ENCODE data around the gene DTHD1. TPM values are rescaled to one million over a fixed set of nuclear protein-coding genes. Genes with fewer than 3 reads are reported as not detected.
A peak's percentile ranks its signal among the peaks of the same experiment; 100 is the strongest.

Gene DTHD1
- total RNA-seq, 1 experiment from 2014 or later, result not detected

DNA sequence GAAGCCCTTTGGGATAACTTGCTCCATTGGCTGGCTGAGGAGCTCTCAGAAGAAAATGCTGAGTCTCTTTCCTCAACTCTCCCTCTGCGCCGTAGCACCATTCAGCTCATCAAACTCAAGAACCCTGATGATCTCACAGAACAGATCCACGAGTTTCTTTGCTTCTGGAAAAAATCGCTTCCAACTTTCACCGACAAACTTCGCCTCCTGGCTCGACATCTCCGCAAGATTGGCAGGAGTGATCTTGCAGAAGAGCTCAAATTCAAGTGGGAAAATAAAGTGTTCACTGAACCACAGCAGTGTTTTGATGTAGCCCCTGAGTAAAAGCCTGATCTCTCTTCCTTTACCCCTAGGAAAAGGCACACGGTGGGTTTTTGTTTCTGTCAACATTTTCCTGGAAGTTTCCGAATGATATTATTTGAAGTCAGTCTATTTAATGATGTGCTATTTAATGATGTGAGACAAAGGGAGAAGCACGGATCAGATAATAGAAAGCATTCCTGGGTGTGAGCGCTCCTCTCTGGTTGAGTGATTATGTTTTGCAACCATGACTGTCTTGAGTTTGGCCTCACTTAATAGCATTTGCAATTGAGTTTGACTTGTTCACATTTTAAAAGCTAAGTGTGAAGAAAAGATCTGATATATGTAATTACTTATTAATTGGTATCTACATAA lies 62.2 kb downstream of the DTHD1 start:
- no peak for DNase-seq (ENCODE audit: low read depth)

- no peak for DNase-seq (ENCODE audit: low read depth)
These were observed 67.1 kb downstream of the DTHD1 start for GRCh38 chr4:36348403-36348938.

DNA sequence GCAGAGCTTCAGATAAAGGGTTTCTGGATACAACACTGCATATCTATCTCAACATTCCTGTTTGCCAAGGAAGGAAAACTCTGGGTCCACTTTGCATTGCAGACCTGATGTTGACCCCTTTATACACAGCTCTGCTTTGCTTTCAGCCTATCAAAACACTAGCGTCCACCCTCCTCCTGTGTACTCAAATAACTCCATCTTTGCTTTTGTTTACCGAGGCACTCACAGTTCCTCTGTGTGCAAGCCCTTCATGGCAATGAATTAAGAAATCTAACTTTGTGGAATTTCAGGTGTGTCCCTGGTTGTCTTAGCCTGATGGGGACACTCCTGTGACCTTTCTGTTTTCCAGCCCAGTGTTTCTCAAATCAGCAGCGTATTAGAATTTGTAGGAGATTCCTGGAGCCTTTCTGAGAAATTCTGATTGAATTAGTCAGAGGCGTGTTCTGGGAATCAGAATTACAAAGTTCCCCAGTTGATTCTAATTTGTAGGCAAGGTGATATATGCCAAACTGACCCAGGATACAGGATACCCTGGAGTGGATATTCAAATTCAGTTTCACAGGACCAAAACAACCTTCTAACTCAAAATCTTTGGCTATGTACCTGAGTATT lies 68.6 kb downstream of the DTHD1 start:
- no peak for DNase-seq (ENCODE audit: low read depth)

DNA sequence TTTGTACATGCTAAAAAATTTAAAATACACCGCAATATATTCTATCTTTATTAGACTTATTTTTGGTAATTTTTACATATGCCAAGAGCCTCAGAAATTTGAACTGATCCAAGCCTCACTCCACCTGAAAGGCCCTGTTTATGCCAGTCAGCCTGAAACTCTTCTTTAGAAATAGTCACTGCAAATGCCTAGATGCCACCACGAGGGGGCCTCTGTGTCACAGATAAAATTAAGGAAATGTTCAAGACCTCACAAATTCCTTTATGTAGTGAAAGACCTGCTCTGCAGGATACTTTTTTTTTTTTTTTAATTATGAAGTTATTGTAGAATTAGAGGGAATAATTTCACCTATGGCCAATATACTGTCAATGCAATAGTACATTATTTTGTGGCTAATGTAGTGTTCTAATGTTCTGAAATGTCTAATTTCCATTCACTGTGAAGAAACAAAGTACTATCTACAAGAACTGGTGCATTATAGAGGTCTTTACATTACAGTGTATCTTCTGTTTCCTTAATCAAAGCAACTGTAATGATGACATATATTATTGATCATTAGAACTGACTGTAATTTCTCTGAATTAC lies 69.8 kb downstream of the DTHD1 start:
- peak; percentile 2 for DNase-seq (ENCODE audit: low read depth)

- DNase-seq (ENCODE audit: low read depth), result no peak
These were observed 72.6 kb downstream of the DTHD1 start for GRCh38 chr4:36353998-36354397.

GRCh38 chr4:36358173-36358572 lies 76.8 kb downstream of the DTHD1 start:
- no peak for DNase-seq (ENCODE audit: low read depth)

DNA sequence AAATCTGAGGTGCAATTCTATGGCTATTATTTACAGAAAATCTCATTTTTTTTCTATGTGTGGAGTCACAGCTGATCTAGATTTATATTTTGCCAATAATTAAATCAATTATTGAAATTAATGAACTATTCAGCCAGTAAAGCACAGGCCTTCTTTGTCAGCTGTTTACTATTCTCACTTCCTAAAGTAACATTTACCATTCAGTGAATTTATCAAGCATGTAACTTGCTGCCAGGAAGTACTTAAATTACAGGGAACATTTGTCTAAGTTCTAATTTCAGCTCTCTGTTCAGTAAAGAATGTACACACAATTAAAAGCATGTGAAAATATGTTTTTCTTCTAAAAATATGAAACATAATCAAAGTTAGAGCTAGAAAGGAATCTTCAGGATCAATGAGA lies 79.3 kb downstream of the DTHD1 start:
- DNase-seq (ENCODE audit: low read depth), result no peak

GRCh38 chr4:36363024-36363423 lies 81.6 kb downstream of the DTHD1 start:
- DNase-seq (ENCODE audit: low read depth), result no peak

- DNase-seq (ENCODE audit: low read depth), result no peak
These were observed 93.6 kb downstream of the DTHD1 start for GRCh38 chr4:36374836-36375511.

- DNase-seq (ENCODE audit: low read depth), result no peak
These were observed 104.6 kb downstream of the DTHD1 start for GRCh38 chr4:36385951-36386571.

- no peak for DNase-seq (ENCODE audit: low read depth)
These were observed 105.3 kb downstream of the DTHD1 start for GRCh38 chr4:36386691-36387090.

- DNase-seq (ENCODE audit: low read depth), result no peak
These were observed 107.3 kb downstream of the DTHD1 start for GRCh38 chr4:36388710-36389109.

DNA sequence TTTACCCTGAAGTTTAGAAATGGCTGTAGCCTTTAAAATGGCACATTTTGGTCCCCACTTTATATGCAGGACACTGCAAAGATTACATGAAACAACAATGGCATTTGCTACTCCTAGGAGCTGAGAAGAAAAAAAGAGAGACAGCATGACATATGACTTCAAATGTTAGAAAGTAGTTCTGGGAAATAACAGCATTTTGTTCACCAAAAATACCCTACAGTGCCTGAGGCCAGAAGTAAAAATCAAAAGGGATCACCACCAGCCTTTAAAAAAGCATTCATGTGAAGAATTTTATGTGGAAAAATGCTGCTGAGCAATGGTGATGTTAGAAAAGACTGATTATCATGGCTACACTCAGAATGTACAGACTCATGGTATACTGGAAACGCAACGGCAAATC lies 110.0 kb downstream of the DTHD1 start:
- no peak for DNase-seq (ENCODE audit: low read depth)

DNA sequence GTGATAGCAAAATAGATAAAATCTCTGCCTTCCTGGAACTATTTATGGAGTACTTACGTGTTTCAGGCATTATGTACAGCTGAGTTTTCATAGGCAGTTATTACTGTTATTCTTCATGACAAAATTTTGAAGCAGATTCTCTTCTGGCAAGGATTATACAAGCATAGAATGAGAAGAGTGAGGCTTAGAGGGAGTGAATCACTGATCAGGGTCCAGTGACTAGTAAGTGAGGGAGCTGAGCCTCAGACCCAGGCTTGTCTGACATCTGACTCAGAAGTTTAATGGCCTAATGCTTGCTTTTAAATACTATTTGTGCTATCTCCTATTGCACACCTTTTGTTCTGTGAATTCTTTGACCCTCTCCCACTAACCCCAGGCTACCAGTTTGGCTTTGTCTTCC lies 110.6 kb downstream of the DTHD1 start:
- DNase-seq (ENCODE audit: low read depth), result no peak

GRCh38 chr4:36392916-36393315 lies 111.5 kb downstream of the DTHD1 start:
- no peak for DNase-seq (ENCODE audit: low read depth)

Other genes starting within 250 kb of the DTHD1 start
- gene ARAP2, start 37.1 kb upstream of the DTHD1 start, total RNA-seq (2014; rRNA removed; shearing (Covaris generic)), result 0.97 and 24.1 TPM in 2 replicates

Measured in Daoy (cell line).